ENCODE data around the gene TRAF4.
"Not testable (repeated sequence)": the region's sequence is repeated elsewhere in the genome, so short reads cannot be mapped to it uniquely, and the experiment has no call there.

TRAF4 gene

GRCh38 chr17:28715217-28715616, 28.6 kb upstream of the TRAF4 start:
- no peak for DNase-seq

GRCh38 chr17:28716740-28717577, 26.9 kb upstream of the TRAF4 start:
- peak in 1 of 5 experiments; percentile 12 for DNase-seq

- peak in 1 of 5 experiments; percentile 34 for DNase-seq
Measured at GRCh38 chr17:28717578-28718332, 26.1 kb upstream of the TRAF4 start, which contains the start of gene RAB34. Gene RAB34 (minus strand): TSS chr17:28717868. CDS start chr17:28717266, 602 bp downstream.

- DNase-seq: no peak
Measured at GRCh38 chr17:28718333-28719020, 25.3 kb upstream of the TRAF4 start.

- no peak for DNase-seq
Measured at GRCh38 chr17:28719021-28719433, 24.8 kb upstream of the TRAF4 start.

- DNase-seq: peak in 4 of 5 experiments; percentile 23 to 55 (median 28)
Measured at GRCh38 chr17:28720247-28720996, 23.4 kb upstream of the TRAF4 start.

- not testable (repeated sequence) for DNase-seq
Measured at GRCh38 chr17:28720997-28721329, 22.8 kb upstream of the TRAF4 start.

- no peak for DNase-seq
Measured at GRCh38 chr17:28722417-28723158, 21.2 kb upstream of the TRAF4 start.

GRCh38 chr17:28723159-28723835, 20.5 kb upstream of the TRAF4 start:
- DNase-seq: no peak

- DNase-seq: not testable (repeated sequence)
Measured at GRCh38 chr17:28723836-28724499, 19.8 kb upstream of the TRAF4 start.

GRCh38 chr17:28724500-28725165, 19.2 kb upstream of the TRAF4 start:
- peak in 1 of 5 experiments; percentile 33 for DNase-seq

- peak in 1 of 5 experiments; percentile 56 for DNase-seq
Measured at GRCh38 chr17:28725166-28725659, 18.6 kb upstream of the TRAF4 start.

- DNase-seq: peak in 2 of 5 experiments; percentile 33 to 62
Measured at GRCh38 chr17:28725660-28726225, 18.1 kb upstream of the TRAF4 start.

GRCh38 chr17:28726226-28726626, 17.6 kb upstream of the TRAF4 start, which contains the start of gene TLCD1:
Gene TLCD1 (minus strand): TSS chr17:28726233. CDS start chr17:28726097, 136 bp downstream.
- DNase-seq: peak; percentile 45 to 82 (median 65)

GRCh38 chr17:28726627-28727491, 17.0 kb upstream of the TRAF4 start:
- peak; percentile 78 to 92 (median 84) for DNase-seq

- DNase-seq: peak; percentile 90 to 98 (median 95)
Measured at GRCh38 chr17:28728364-28729200, 15.2 kb upstream of the TRAF4 start, which contains the start of gene NEK8. Gene NEK8 (plus strand): TSS chr17:28728788. CDS start chr17:28728814, 26 bp downstream.

GRCh38 chr17:28729950-28730330, 13.9 kb upstream of the TRAF4 start:
- DNase-seq: peak in 1 of 5 experiments; percentile 72
